ES-I3 (cell line): ENCODE measurements around the gene PANX1.
"Not testable (repeated sequence)": the region's sequence is repeated elsewhere in the genome, so short reads cannot be mapped to it uniquely, and the experiment has no call there.

ENCODE experiments used
- H3K36me3 ChIP-seq: 2 replicates; pipeline ENCODE4 v1.6.1; 2013; ENCODE audit warnings: mild to moderate bottlenecking, low read length, control low read depth, moderate library complexity; ENCODE audit not compliant: insufficient read depth
- H3K4me1 ChIP-seq: 2 replicates; pipeline ENCODE4 v1.6.1; 2013; ENCODE audit warnings: mild to moderate bottlenecking, control low read depth, low read length; ENCODE audit not compliant: insufficient read depth
- H3K9ac ChIP-seq: 2 replicates; pipeline ENCODE4 v1.6.1; 2013; ENCODE audit warnings: low read depth, mild to moderate bottlenecking, low read length, moderate library complexity
- H3K9me3 ChIP-seq: 2 replicates; pipeline ENCODE4 v1.6.1; 2013; ENCODE audit warnings: mild to moderate bottlenecking, low read length, moderate library complexity; ENCODE audit not compliant: control insufficient read depth, insufficient read depth

Gene PANX1

GRCh38 chr11:94117197-94117574 lies 11.5 kb upstream of the PANX1 start:
- H3K4me1 ChIP-seq, result peaks cover 24% of the 10 kb centered on the region; the same call in 1 of the 2 replicates
- no peaks in the 10 kb centered on the region for H3K36me3 ChIP-seq
- H3K9me3 ChIP-seq, result no peaks in the 10 kb centered on the region
- H3K9ac ChIP-seq, result no peak overlapping the region

GRCh38 chr11:94117871-94118270 lies 10.8 kb upstream of the PANX1 start:
- no peak overlapping the region for H3K9ac ChIP-seq
- H3K36me3 ChIP-seq, result no peaks in the 10 kb centered on the region
- peaks cover 18% of the 10 kb centered on the region; the same call in 1 of the 2 replicates for H3K4me1 ChIP-seq
- H3K9me3 ChIP-seq, result no peaks in the 10 kb centered on the region

- H3K36me3 ChIP-seq, H3K9me3 ChIP-seq, H3K9ac ChIP-seq: not testable (repeated sequence)
- peaks cover 13% of the 10 kb centered on the region; the same call in 1 of the 2 replicates for H3K4me1 ChIP-seq
Observed at GRCh38 chr11:94119676-94120075, 9.0 kb upstream of the PANX1 start.

GRCh38 chr11:94120516-94120915 lies 8.1 kb upstream of the PANX1 start:
- peaks cover 13% of the 10 kb centered on the region; the same call in 1 of the 2 replicates for H3K4me1 ChIP-seq
- H3K9me3 ChIP-seq, H3K36me3 ChIP-seq, H3K9ac ChIP-seq: not testable (repeated sequence)

GRCh38 chr11:94120946-94121345 lies 7.7 kb upstream of the PANX1 start:
- peaks cover 13% of the 10 kb centered on the region; the same call in 1 of the 2 replicates for H3K4me1 ChIP-seq
- H3K9ac ChIP-seq, result no peak overlapping the region
- H3K9me3 ChIP-seq, result no peaks in the 10 kb centered on the region; the same call in 1 of the 2 replicates
- no peaks in the 10 kb centered on the region for H3K36me3 ChIP-seq

GRCh38 chr11:94125407-94126115 lies 3.1 kb upstream of the PANX1 start:
- Histone ChIP-seq H3K9ac (no peak overlapping the region), H3K9me3 (no peaks in the 10 kb centered on the region; the same call in 1 of the 2 replicates), H3K36me3 (no peaks in the 10 kb centered on the region), H3K4me1 (peaks cover 11% of the 10 kb centered on the region)

GRCh38 chr11:94127638-94128037 lies 1.0 kb upstream of the PANX1 start:
- Histone ChIP-seq H3K9me3 (no peaks in the 10 kb centered on the region; the same call in 1 of the 2 replicates), H3K9ac (peak overlapping the region; percentile 77), H3K36me3 (no peaks in the 10 kb centered on the region), H3K4me1 (peaks cover 21% of the 10 kb centered on the region)

- peak overlapping the region; percentile 77 for H3K9ac ChIP-seq
- no peaks in the 10 kb centered on the region; the same call in 1 of the 2 replicates for H3K9me3 ChIP-seq
- peaks cover 25% of the 10 kb centered on the region for H3K4me1 ChIP-seq
- no peaks in the 10 kb centered on the region for H3K36me3 ChIP-seq
Observed at GRCh38 chr11:94128291-94128745, 323 bp upstream of the PANX1 start.

GRCh38 chr11:94129512-94130297 lies 1.1 kb downstream of the PANX1 start:
- H3K4me1 ChIP-seq, result peaks cover 30% of the 10 kb centered on the region
- H3K9ac ChIP-seq, result peak overlapping the region; percentile 77
- no peaks in the 10 kb centered on the region; the same call in 1 of the 2 replicates for H3K9me3 ChIP-seq
- H3K36me3 ChIP-seq, result no peaks in the 10 kb centered on the region

GRCh38 chr11:94130298-94131046 lies 1.8 kb downstream of the PANX1 start:
- Histone ChIP-seq H3K36me3 (no peaks in the 10 kb centered on the region), H3K9me3 (no peaks in the 10 kb centered on the region; the same call in 1 of the 2 replicates), H3K9ac (peak overlapping the region; percentile 77; the same call in 1 of the 2 replicates), H3K4me1 (peaks cover 35% of the 10 kb centered on the region)

- H3K36me3 ChIP-seq, result no peaks in the 10 kb centered on the region
- peaks cover 38% of the 10 kb centered on the region for H3K4me1 ChIP-seq
- no peaks in the 10 kb centered on the region for H3K9me3 ChIP-seq
- no peak overlapping the region for H3K9ac ChIP-seq
Observed at GRCh38 chr11:94131047-94131717, 2.5 kb downstream of the PANX1 start.

GRCh38 chr11:94131718-94132115 lies 3.1 kb downstream of the PANX1 start:
- H3K4me1 ChIP-seq, result peaks cover 38% of the 10 kb centered on the region
- H3K36me3 ChIP-seq, result no peaks in the 10 kb centered on the region
- no peak overlapping the region for H3K9ac ChIP-seq
- H3K9me3 ChIP-seq, result no peaks in the 10 kb centered on the region

- no peak overlapping the region for H3K9ac ChIP-seq
- H3K9me3 ChIP-seq, result no peaks in the 10 kb centered on the region
- peaks cover 38% of the 10 kb centered on the region for H3K4me1 ChIP-seq
- no peaks in the 10 kb centered on the region for H3K36me3 ChIP-seq
Observed at GRCh38 chr11:94132152-94132558, 3.5 kb downstream of the PANX1 start.
